K562 (cell line): Measurements from ENCODE around the gene MXD3. TPM values are rescaled to one million over a fixed set of nuclear protein-coding genes. Genes with fewer than 3 reads are reported as not detected.
A peak's percentile ranks its signal among the peaks of the same experiment; 100 is the strongest.

Experiments used
- BACH1 ChIP-seq: fragments of 200-800 bp; sonication (Bioruptor generic); IDR thresholded peaks from 2 replicates; pipeline ENCODE4 v1.6.1; 2016; ENCODE audit warnings: missing genetic modification characterization, missing compliant biosample characterization
- BCOR ChIP-seq: fragments of 450-650 bp; IDR thresholded peaks from 2 replicates; pipeline ENCODE4 v1.6.1; 2016
- CREB3 ChIP-seq: fragments of 450-650 bp; conservative IDR thresholded peaks from 2 replicates; pipeline ENCODE4 v1.6.1; 2016; ENCODE audit warnings: missing genetic modification characterization, low read depth, mild to moderate bottlenecking, missing compliant biosample characterization, moderate library complexity
- DMBX1 ChIP-seq: fragments of 250-450 bp; sonication (Bioruptor Pico); IDR thresholded peaks from 2 replicates; pipeline ENCODE4 v1.8.0; 2022; ENCODE audit warnings: inconsistent platforms, mild to moderate bottlenecking, moderate library complexity, borderline replicate concordance
- ELF1 ChIP-seq: fragments of 200-800 bp; sonication (Bioruptor generic); IDR thresholded peaks from 2 replicates; pipeline ENCODE4 v1.6.1; 2016; ENCODE audit warnings: missing genetic modification characterization, missing compliant biosample characterization
- HDAC1 ChIP-seq, 2 experiments: fragments of 450-650 bp; IDR thresholded peaks; 2 replicates each; pipeline ENCODE4 v1.6.1; 2016 to 2017; ENCODE audit warnings: inconsistent platforms in 1 of 2, mild to moderate bottlenecking in 1 of 2, moderate library complexity in 1 of 2
- IFI16 ChIP-seq: fragments of 250-450 bp; sonication (Bioruptor Pico); IDR thresholded peaks from 2 replicates; pipeline ENCODE4 v2.1.2; 2022; ENCODE audit warnings: mild to moderate bottlenecking, inconsistent platforms
- KAT8 ChIP-seq: fragments of 450-650 bp; IDR thresholded peaks from 2 replicates; pipeline ENCODE4 v1.6.1; 2016; ENCODE audit warnings: low read depth, mild to moderate bottlenecking
- NUFIP1 ChIP-seq: fragments of 450-650 bp; IDR thresholded peaks from 2 replicates; pipeline ENCODE4 v1.6.1; 2018; ENCODE audit not compliant: partially characterized antibody
- PRPF4 ChIP-seq: fragments of 200-400 bp; formaldehyde crosslinking; IDR thresholded peaks from one replicate; pipeline ENCODE4 v1.6.1; 2017; ENCODE audit warnings: low read length, low read depth, mild to moderate bottlenecking; ENCODE audit not compliant: insufficient read depth, poor library complexity, severe bottlenecking
- SFPQ ChIP-seq: fragments of 200-400 bp; formaldehyde crosslinking; IDR thresholded peaks from 2 replicates; pipeline ENCODE4 v1.6.1; 2017; ENCODE audit warnings: mild to moderate bottlenecking, low read depth, low read length, moderate library complexity
- SIX5 ChIP-seq, 2 experiments: IDR thresholded peaks; 2 replicates each; pipeline ENCODE4 v1.6.1; 2011; ENCODE audit warnings: low read length in 2 of 2, borderline replicate concordance in 1 of 2, low read depth in 1 of 2, mild to moderate bottlenecking in 1 of 2, moderate library complexity in 1 of 2; ENCODE audit not compliant: insufficient read depth in 1 of 2
- SMARCB1 ChIP-seq: IDR thresholded peaks from 2 replicates; pipeline ENCODE4 v1.6.1; 2011; ENCODE audit warnings: improper control_type of control experiment, low read depth; ENCODE audit not compliant: insufficient read length
- SRSF7 ChIP-seq: fragments of 200-400 bp; formaldehyde crosslinking; optimal IDR thresholded peaks from 2 replicates; pipeline ENCODE3; 2017; ENCODE audit warnings: mild to moderate bottlenecking, low read depth, low read length
- TAF15 ChIP-seq: fragments of 200-400 bp; formaldehyde crosslinking; IDR thresholded peaks from 2 replicates; pipeline ENCODE4 v1.6.1; 2017; ENCODE audit warnings: mild to moderate bottlenecking, low read depth, low read length, moderate library complexity
- ZKSCAN8 ChIP-seq: fragments of 200-800 bp; sonication (Bioruptor generic); IDR thresholded peaks from 2 replicates; pipeline ENCODE4 v1.6.1; 2016; ENCODE audit warnings: missing genetic modification characterization, missing compliant biosample characterization
- ZNF277 ChIP-seq: fragments of 250-450 bp; sonication (Bioruptor Pico); IDR thresholded peaks from 2 replicates; pipeline ENCODE4 v1.8.0; 2022; ENCODE audit warnings: inconsistent platforms, mild to moderate bottlenecking, moderate library complexity, borderline replicate concordance
- ZNF324 ChIP-seq: fragments of 250-450 bp; sonication (Bioruptor Pico); IDR thresholded peaks from 2 replicates; pipeline ENCODE4 v1.4.0; 2020; ENCODE audit warnings: mild to moderate bottlenecking
- ZNF449 ChIP-seq: fragments of 250-450 bp; sonication (Bioruptor Pico); IDR thresholded peaks from 2 replicates; pipeline ENCODE4 v1.8.0; 2022; ENCODE audit warnings: moderate library complexity, mild to moderate bottlenecking, inconsistent platforms
- ZNF695 ChIP-seq: fragments of 450-650 bp; formaldehyde crosslinking; IDR thresholded peaks from 2 replicates; pipeline ENCODE4 v1.4.0; 2020; ENCODE audit warnings: mild to moderate bottlenecking, moderate library complexity
- ZNF699 ChIP-seq: fragments of 250-450 bp; sonication (Bioruptor Pico); IDR thresholded peaks from 2 replicates; pipeline ENCODE4 v1.8.0; 2021; ENCODE audit warnings: mild to moderate bottlenecking, moderate library complexity; ENCODE audit not compliant: insufficient replicate concordance
- ZNF778 ChIP-seq: fragments of 450-650 bp; formaldehyde crosslinking; IDR thresholded peaks from 2 replicates; pipeline ENCODE4 v1.4.0; 2020; ENCODE audit warnings: mild to moderate bottlenecking, moderate library complexity
- polyA plus RNA-seq, 8 experiments: library from polyadenylated mRNA; depleted of rRNA in 4 of 8; stranded (reverse) in 5 of 8; unstranded in 3 of 8; fragments of >200 nt; fragmentation: Nextera tagmentation in 2 of 8; fragmentation: Illumina TruSeq in 1 of 8; extraction: Ambion mirVana in 2 of 8; extraction: Trizol in 1 of 8; gene quantifications; 2 replicates each; pipeline versions ENCODE4 v1.2.1 to v1.2.3, GENCODE V29; 2011 to 2014; ENCODE audit warnings: inconsistent platforms in 1 of 8, missing spikeins in 1 of 8
- total RNA-seq, 7 experiments: library from RNA; depleted of rRNA in 6 of 7; stranded (reverse); fragments of >200 nt in 6 of 7; fragmentation: Illumina TruSeq in 2 of 7; extraction: Trizol in 2 of 7; gene quantifications; 2 replicates each; pipeline versions ENCODE4 v1.2.1 to v1.2.3, GENCODE V29; 2011 to 2021; ENCODE audit warnings: low replicate concordance in 1 of 7

MXD3 gene
- total and polyA plus RNA-seq, 9 of the 15 experiments (the other 6 are each of a cell fraction or from before 2014, with no cell fraction given): 0.28 to 24.8 (median 4.5) TPM

GRCh38 chr5:177351392-177352329 lies 40.0 kb upstream of the MXD3 start, which contains the start of gene LMAN2 (continued):
- TF ChIP-seq NUFIP1 (no peak), ZNF778 (no peak), PRPF4 (no peak), ZNF449 (CRISPR knock-in tag) (no peak), BACH1 (tag) (no peak), ZNF277 (CRISPR knock-in tag) (no peak), ZNF695 (CRISPR knock-in tag) (peak; percentile 43; the same call in 1 of the 2 replicates), IFI16 (no peak), SIX5 (IDR thresholded peaks at IDR 0.05; ENCODE audit: borderline replicate concordance in 1 of 2, insufficient read depth in 1 of 2, low read depth in 1 of 2, low read length in 2 of 2) (peak; percentile 83 to 89), SFPQ (no peak), CREB3 (tag) (no peak), HDAC1 (IDR thresholded peaks at IDR 0.05) (peak; percentile 67 to 93), TAF15 (no peak), ZKSCAN8 (CRISPR knock-in tag) (no peak), SRSF7 (no peak), BCOR (peak; percentile 61; the same call in 1 of the 2 replicates), DMBX1 (no peak; the same call in 1 of the 2 replicates), ZNF324 (CRISPR knock-in tag) (no peak), KAT8 (peak; percentile 81), ZNF699 (CRISPR knock-in tag) (no peak), ELF1 (tag) (peak; percentile 100), SMARCB1 (no peak)
